Activated CD8-positive, alpha-beta T cell treated with anti-CD3 and anti-CD28 coated beads for 36 hours (primary cell): ENCODE data around the gene SLU7. TPM values are rescaled to one million over a fixed set of nuclear protein-coding genes. Genes with fewer than 3 reads are reported as not detected.

ENCODE experiments used
- ATAC-seq: fragments of 200-7000 bp; cut with Tn5 transposase; one replicate; pipeline ENCODE4 v1.10.0; 2021; ENCODE audit warnings: mild to moderate bottlenecking, moderate library complexity
- CTCF ChIA-PET: fragments of 350-600 bp; sonication (Branson Sonifier 250); formaldehyde crosslinking; loops from one replicate; lab custom pipeline; 2021; ENCODE audit warnings: antibody characterized with exemption; lab: Charles Lee
- POLR2A ChIA-PET: fragments of 350-600 bp; sonication (Branson Sonifier 250); formaldehyde crosslinking; loops from one replicate; lab custom pipeline; 2021; ENCODE audit warnings: antibody characterized with exemption; lab: Charles Lee
- DNase-seq: peaks from one replicate; pipeline ENCODE4 v3.0.0-alpha.2; 2020
- H3K27ac Mint-ChIP-seq: one replicate; pipeline ENCODE4 v1.8.0; 2021; ENCODE audit warnings: mild to moderate bottlenecking, mixed read lengths
- H3K27me3 Mint-ChIP-seq: one replicate; pipeline ENCODE4 v1.8.0; 2021; ENCODE audit warnings: mixed read lengths
- H3K36me3 Mint-ChIP-seq: one replicate; pipeline ENCODE4 v1.8.0; 2021; ENCODE audit warnings: low read depth, mixed read lengths
- H3K4me1 Mint-ChIP-seq: one replicate; pipeline ENCODE4 v1.8.0; 2021; ENCODE audit warnings: low read depth, mixed read lengths
- H3K4me3 Mint-ChIP-seq: one replicate; pipeline ENCODE4 v1.8.0; 2021; ENCODE audit warnings: mild to moderate bottlenecking, moderate library complexity, mixed read lengths
- H3K9me3 Mint-ChIP-seq: one replicate; pipeline ENCODE4 v1.8.0; 2021; ENCODE audit warnings: mixed read lengths
- CTCF ChIP-seq: fragments of 200-600 bp; IDR thresholded peaks from one replicate; pipeline ENCODE4 v1.8.0; 2022; ENCODE audit warnings: antibody characterized with exemption, mild to moderate bottlenecking
- intact Hi-C: fragments of 100-400 bp; cut with micrococcal nuclease; formaldehyde crosslinking; loops from one replicate; pipeline ENCODE4 v1.10.0; 2022
- total RNA-seq, 2 experiments: library from RNA; stranded (reverse); gene quantifications; one replicate each; pipeline ENCODE4 v1.2.3, GENCODE V29; 2021

SLU7 gene
- total RNA-seq, 2 experiments from 2014 or later = 38.4 to 40.9 TPM

GRCh38 chr5:160399402-160400353, 19.2 kb downstream of the SLU7 start, which contains the start of gene FAM200C:
Gene FAM200C (minus strand): TSS chr5:160400054. CDS start chr5:160395490, 4,564 bp downstream.
- CTCF ChIA-PET = interaction anchor here (0.7 to 3.2 kb wide), 3 partner anchors 8 to 377 kb away, joined by 3 to 14 read pairs (median 7); no protein-coding TSS in a partner anchor
- Mint-ChIP-seq H3K9me3 (no peaks in the 10 kb centered on the region), H3K4me1 (peaks cover 14% of the 10 kb centered on the region), H3K4me3 (peak within 1 kb of the TSS; percentile 81), H3K27me3 (no peaks in the 10 kb centered on the region), H3K27ac (peak within 1 kb of the TSS; percentile 80), H3K36me3 (peaks cover 19% of the 10 kb centered on the region)
- peak; percentile 73 for DNase-seq
- intact Hi-C loops = no loop called here
- POLR2A ChIA-PET = interaction anchor here (1.0 to 1.9 kb wide), 2 partner anchors 19 to 28 kb away, joined by 3 to 8 read pairs; partner anchors contain the start of gene SLU7
- TF ChIP-seq CTCF = no peak
- peak; percentile 88 for ATAC-seq

GRCh38 chr5:160398806-160399205, 20.1 kb downstream of the SLU7 start:
- no peaks in the 10 kb centered on the region for H3K9me3 Mint-ChIP-seq
- POLR2A ChIA-PET = interaction anchor here (1.0 to 1.9 kb wide), 2 partner anchors 19 to 27 kb away, joined by 3 to 8 read pairs; partner anchors contain the start of gene SLU7
- CTCF ChIA-PET = interaction anchor here (0.7 to 2.0 kb wide), 2 partner anchors 40 to 377 kb away, joined by 3 to 7 read pairs; no protein-coding TSS in a partner anchor
- intact Hi-C loops = no loop called here
- no peak for DNase-seq
- peak overlapping the region; percentile 81 for H3K4me3 Mint-ChIP-seq
- H3K36me3 Mint-ChIP-seq = peaks cover 10% of the 10 kb centered on the region
- H3K27ac Mint-ChIP-seq = no peak overlapping the region
- no peaks in the 10 kb centered on the region for H3K27me3 Mint-ChIP-seq
- TF ChIP-seq CTCF = no peak
- peaks cover 14% of the 10 kb centered on the region for H3K4me1 Mint-ChIP-seq
- no peak for ATAC-seq

- ATAC-seq (no peak), DNase-seq (no peak)
- Mint-ChIP-seq H3K36me3 (peaks cover 4% of the 10 kb centered on the region), H3K4me3 (no peak overlapping the region), H3K27ac (no peak overlapping the region), H3K4me1 (peaks cover 14% of the 10 kb centered on the region), H3K9me3 (no peaks in the 10 kb centered on the region), H3K27me3 (no peaks in the 10 kb centered on the region)
- POLR2A ChIA-PET = no interaction called here
- CTCF ChIA-PET = interaction anchor here (1.0 kb wide), 1 partner anchor 52 kb away, joined by 3 read pairs; no protein-coding TSS in a partner anchor
- no peak for TF ChIP-seq CTCF
- intact Hi-C loops = no loop called here
These were observed 21.4 kb downstream of the SLU7 start for GRCh38 chr5:160397492-160397891.

- ChIA-PET CTCF (interaction anchor here (1.0 kb wide), 1 partner anchor 44 kb away, joined by 3 read pairs; no protein-coding TSS in a partner anchor), POLR2A (no interaction called here)
- no peaks in the 10 kb centered on the region for H3K36me3 Mint-ChIP-seq
These were observed 23.8 kb downstream of the SLU7 start for GRCh38 chr5:160395111-160395510.

More at GRCh38 chr5:160395111-160395510, 23.8 kb downstream of the SLU7 start:
- Mint-ChIP-seq H3K4me3 (no peak overlapping the region), H3K9me3 (no peaks in the 10 kb centered on the region), H3K27ac (no peak overlapping the region), H3K4me1 (peaks cover 9% of the 10 kb centered on the region), H3K27me3 (no peaks in the 10 kb centered on the region)
- no peak for ATAC-seq
- TF ChIP-seq CTCF = no peak
- intact Hi-C loops = no loop called here
- DNase-seq = no peak
